Nucleus accumbens (tissue), 56 donors: ENCODE data around the gene NAA80.
"Not testable (repeated sequence)": the region's sequence is repeated elsewhere in the genome, so short reads cannot be mapped to it uniquely, and the experiment has no call there.

Experiments used
- DNase-seq, 56 donors: peaks; one replicate each; lab custom pipeline; 2025; lab: John Stamatoyannopoulos, UW

NAA80 gene

DNA sequence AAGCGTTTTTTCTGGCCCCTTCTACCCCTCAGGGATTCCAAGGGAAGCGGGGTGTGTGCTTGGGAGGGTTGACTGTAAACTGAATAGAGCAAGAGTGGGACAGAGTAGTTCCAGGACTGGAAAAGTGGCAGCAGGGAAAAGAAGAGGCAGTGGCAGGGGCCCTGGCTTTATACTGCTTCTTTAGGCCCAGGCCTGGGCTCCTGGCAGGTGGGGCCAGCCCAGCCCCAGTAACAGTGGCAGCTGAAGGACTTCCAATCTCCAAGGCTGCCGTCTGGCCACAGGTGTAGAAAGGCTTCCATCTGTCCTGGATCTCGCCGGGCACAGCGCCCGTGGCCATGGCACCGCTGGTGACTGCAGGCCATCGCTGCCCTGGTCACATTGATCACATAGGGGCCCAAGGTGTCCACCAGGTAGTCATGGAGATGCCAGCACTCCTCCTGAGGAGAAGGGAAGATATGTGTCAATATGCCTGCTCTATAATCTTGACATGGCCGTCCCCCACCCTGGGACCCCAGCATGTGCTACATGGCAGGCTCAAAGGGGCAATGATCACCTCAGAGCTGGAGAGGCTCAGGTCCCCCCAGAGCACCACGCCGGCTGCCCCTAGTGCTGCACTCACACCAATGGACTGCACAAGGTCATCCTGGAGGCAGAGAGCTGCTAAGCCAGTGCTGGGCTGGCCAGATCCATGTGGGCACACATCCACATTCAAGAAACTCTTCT lies 6.0 kb downstream of the NAA80 start:
- no peak for DNase-seq

DNA sequence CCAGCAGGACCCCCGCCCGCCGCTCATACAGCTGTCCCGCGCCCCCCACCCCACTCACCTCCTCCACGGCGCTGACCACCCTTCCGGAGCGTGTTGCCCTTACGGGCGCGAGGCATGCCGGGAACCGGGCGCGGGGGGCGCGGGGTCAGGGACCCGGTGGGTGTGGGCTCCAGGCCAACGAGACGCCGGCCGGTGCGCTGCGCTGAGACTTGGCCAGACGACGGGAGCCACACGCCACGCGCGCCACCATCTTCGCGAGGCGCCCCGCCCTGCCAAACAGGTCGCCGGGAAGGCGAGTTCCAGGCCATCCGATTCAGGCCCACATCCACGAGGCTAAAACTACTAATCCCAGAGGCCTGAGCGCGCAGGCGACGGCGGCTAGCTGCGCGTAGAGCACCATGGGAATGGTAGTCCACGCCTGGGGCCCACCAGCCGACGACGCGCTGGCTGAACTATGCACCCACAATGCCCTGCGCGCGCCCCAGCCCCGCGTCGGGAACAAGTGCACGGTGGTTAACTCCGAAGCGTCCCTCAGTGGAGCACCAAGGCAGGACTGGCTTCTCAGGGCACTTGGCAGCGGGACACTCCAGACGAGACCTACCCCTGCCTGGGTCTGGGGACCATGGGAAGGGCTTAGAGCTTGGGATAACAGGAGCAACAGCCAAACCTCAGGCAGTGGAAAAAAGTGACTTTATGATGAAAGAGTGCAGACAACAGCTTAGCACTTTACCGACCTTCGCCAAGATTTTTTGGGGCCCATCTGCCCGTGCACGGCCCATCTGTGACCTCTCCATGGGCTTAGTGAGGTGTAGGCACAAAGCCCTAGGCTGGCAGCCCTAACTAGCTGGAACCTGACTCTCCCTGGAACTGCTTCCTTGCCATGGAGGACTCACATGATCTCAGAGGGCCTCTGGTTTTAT lies 6.8 kb downstream of the NAA80 start, which contains the start of gene IFRD2:
Gene IFRD2, minus strand, starts transcription at position 271 of the 920 bp plus-strand sequence. Its CDS starts 155 bp downstream, at position 116.
- peak; percentile 86 to 99 (median 97) for DNase-seq

DNA sequence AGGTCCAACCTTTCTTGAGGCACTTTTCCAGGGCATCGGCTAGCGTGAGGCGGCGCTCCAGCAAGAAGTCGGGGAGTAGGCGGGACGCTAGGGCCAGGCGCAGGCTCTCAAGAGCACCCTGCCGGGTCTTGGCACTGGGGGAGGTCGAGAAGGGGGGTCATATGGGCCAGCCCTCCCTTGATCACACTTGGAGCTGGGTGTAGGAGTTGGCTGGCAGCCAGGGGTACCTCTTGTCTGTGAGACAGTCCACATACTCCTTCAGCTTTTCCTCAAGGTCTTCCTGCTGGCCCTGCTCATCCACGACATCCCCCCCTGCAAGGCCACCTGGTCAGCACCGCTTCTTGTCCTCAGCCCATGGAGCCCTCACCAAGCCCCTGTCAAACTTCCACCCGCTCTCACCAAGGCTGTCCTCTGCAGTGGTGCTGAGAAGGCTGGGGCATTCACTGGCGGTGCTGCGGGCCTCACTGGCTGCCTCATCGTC lies 9.0 kb downstream of the NAA80 start:
- no peak for DNase-seq

DNA sequence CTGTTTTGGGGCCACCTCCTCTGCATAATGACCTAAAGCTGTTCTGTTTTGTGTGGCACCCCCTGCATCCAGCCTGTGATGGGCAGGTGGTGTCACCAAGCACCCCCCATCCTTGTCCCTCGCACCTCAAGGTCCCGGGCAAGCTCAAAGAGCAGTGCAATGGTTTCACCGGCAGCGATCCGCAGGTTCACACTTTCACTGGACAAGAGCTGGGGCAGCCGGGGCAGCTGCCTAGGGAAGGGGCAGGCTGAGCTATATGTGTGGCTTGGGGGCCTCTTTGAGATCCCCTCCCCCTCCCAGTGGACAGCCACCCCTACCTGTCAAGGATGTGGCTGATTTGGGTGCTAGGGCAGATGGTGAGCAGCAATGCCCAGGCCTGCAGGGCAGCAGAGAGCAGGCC lies 10.1 kb downstream of the NAA80 start:
- no peak for DNase-seq

DNA sequence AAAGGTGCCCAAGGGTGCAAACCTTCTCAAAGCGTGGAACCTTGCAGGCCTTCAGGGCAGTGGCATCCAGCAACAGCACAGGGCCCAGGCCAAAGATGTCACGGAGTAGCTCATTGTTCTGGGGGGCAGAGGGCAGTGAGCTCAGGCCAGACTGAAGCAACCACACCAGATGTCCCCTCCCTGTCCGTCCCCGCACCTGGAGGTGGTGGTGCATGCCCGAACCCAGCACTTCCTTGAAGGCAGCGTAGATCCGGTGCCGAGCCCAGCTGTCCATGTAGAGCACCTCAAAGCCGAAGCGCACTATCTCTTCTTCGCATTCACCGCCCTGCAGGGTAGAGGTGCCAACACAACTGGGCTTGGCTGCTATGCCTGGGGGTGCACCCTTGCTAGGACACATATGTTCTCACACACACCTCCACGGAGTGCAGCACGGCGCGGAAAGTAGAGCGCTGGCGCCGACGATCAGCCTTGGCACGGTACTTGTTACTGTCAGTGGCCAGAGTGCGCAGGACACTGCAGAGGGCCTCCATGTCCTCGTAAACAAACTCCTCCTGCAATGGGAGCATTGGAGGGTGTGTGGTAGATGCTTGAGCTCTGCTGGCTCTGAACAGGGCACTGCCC lies 10.7 kb downstream of the NAA80 start:
- no peak for DNase-seq

DNA sequence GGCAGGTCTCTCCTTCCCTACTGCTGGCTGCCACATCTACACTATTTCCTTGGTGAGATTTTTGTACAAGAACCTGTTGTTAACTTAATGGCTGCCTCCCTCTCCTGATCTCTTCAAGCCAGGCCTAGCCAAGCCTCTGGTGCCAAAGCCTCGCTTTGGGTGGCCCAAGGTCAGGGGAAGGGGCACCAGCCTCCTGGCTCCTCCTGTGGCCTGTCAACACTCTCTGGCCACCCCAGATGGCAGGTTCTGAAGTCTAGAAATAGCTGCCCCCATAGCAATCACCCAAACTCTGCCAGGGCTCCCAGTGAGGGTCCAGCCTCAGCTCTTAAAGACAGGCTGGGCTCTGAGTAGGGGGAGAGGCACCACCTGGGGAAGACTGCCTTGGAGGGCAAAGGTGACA lies 11.9 kb downstream of the NAA80 start:
- DNase-seq, result no peak

DNA sequence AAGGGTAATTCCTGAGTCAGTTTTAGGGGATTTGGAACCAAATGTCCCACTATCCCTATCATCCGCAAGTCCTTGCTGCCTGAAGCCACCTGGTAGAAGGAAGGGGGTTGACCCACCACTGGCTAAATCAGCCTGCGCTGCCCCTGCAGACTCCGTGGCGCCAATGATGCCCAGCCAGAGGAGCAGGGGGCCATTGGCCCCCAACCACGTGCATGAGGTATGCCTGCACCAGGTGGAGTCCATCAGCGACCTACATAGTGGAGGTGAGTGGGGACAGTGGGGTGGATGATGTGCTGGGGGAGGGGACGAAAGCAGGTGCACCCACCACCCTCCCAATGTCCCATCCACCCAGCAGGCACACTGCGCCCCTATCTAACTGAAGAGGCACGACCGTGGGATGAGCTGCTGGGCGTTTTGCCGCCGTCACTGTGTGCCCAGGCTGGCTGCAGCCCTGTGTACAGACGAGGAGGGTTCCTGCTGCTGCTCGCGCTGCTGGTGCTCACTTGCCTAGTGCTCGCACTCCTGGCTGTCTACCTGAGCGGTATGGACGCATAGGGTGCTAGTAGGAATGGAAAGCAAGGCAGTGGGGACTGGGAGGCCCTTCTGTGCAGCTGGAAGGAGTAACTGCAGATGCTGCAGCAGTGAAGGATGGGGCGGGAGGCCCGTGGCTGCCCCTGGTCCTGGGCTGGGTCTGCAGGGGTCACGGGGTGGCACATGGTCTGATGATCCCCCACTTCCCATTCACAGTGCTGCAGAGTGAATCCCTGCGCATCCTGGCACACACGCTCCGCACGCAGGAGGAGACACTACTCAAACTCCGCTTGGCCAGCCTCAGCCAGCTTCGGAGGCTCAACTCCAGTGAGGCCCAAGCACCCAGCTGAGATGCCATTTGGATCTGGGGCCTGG lies 12.6 kb downstream of the NAA80 start:
- no peak for DNase-seq

DNA sequence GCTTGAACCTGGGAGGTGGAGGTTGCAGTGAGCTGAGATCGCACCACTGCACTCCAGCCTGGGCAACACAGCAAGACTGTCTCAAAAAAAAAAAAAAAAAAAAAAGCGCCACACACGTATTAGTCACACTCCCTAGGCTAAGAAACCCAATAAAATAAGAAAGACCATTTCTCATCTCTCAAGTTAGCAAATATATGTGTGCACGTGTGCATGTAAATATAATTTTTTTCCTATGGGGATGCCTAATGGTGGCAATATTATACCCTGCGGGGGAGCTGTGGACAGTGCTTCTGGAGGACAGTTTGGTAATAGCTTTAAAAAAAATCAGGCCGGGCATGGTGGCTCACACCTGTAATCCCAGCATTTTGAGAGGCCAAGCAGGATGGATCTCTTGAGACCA lies 15.1 kb downstream of the NAA80 start:
- DNase-seq, result not testable (repeated sequence)

DNA sequence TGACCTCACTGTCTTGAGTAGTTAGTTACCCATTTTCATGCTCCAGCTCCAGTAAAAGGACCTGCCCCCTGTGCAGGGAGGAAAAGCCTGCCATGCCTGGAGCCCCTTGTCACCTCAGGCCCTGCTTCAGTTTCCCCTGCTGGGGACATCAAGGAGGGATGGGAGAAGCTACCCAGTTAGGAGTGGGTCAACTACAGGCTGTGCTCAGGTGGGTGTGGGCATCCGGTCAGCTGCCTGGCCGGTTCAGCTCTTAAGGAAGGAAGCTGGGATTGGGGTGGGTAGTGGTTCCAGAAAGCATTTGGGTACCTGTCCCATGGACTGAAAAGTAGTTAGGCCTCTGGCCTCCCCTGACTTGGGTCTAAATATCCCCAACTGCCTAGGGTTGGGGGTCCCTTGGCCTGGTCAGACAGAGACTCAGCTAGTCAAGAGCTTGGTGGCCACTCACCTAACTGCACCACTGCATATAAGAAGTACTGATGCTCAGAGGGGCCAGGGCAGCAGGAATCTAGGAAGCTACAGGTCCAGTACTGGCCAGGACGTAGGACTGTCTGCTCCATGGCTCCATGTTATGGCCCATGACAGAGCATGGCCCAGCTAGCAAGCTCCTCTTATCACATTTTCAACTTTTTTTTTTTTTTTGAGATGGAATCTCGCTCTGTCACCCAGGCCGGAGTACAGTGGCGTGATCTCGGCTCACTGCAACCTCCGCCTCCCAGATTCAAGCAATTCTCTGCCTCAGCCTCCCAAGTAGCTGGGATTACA lies 19.8 kb downstream of the NAA80 start:
- DNase-seq, result no peak

DNA sequence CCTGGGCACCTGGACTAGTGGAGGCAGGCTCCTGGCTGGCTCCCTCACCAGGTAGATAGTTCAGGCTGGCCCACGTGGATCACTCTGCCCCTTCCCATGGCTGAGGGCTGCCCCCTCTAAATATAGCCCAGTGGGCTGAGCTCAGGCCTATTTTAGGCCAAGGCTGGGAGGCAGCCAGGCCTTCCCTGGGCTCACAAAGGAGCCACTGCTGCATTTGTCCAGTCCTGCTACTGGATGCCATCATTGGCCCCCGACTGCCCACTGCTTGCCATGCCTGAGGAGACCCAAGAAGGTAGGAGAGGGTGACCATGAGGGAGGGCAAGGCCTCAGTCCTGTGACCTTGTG lies 20.4 kb downstream of the NAA80 start, which contains the start of gene LSMEM2:
Gene LSMEM2, plus strand, starts transcription at position 208 of the 345 bp plus-strand sequence. Its CDS starts 27 bp downstream, at position 235.
- DNase-seq, result peak in 14 of 56 donors; percentile 27 to 77 (median 58)

DNA sequence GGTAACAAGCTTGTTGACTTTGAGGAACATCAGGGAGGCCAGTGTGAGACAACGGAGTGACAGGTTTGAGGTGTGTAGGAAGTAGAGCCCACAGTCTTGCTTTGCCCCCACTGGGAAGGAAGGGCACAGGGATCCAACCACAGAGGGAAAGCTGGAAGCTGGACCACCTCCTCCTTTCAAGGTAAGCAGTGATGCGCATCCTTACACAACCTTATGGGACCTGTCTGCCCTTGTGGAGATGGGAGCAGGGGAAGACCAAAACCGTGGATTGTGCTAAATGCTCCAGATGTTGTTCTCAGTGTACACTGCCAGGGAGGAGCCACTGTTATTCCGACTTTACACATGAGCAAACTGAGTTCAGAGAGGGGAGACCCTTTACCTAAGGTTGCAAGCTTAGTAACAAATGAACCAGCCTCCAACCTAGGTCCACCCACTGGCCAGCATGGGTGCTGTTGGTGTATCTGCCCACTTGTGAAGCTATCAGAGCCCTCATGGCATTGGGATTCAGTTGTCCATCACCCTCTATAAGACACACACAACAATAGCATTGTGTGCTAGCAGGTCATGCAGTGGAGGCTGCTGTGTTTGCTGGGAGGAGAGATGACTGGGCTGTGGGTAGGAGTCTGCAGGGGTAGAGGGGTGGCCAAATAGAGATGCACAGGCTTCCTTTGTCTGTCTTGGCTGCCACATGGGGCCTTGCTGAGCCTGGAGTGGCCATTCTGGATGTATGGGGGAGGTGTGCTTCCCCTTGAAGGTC lies 20.9 kb downstream of the NAA80 start:
- DNase-seq, result peak in 26 of 56 donors; percentile 17 to 77 (median 50)

DNA sequence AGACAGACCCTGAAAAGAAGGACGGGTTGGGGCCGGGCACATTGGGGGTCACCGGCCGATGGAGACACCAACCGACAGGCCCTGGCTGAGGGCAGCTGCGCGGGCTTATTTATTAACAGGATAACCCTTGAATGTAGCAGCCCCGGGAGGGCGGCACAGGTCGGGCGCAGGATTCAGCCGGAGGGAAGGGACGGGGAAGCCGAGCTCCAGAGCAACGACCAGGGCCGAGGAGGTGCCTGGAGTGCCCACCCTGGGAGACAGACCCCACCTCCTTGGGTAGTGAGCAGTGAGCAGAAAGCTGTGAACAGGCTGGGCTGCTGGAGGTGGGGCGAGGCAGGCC lies 22.5 kb downstream of the NAA80 start:
- no peak for DNase-seq

DNA sequence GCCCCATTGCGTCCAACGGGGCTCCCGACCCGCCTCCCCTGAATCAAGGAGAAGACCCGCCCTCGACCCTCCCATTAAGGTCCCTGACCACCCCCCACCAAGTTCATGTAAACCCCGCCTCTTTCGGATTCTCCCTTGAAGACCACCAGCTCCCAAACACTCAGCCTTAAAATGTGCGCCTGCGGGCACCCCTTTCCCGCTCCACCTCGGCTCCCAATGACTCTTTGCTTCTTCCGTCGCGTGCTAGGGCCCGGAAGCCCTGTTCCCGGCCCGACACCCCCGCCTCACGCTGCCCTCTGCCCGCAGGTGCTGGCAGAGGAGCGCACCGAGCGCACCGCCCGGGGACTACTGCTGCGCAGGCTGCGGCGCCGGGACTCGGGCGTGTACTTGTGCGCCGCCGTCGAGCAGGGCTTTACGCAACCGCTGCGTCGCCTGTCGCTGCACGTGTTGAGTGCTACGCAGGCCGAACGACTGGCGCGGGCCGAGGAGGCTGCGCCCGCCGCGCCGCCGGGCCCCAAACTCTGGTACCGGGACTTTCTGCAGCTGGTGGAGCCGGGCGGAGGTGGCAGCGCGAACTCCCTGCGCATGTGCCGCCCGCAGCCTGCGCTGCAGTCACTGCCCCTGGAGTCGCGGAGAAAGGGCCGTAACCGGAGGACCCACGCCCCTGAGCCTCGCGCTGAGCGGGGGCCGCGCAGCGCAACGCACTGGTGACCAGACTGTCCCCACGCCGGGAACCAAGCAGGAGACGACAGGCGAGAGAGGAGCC lies 23.0 kb downstream of the NAA80 start:
- no peak for DNase-seq

DNA sequence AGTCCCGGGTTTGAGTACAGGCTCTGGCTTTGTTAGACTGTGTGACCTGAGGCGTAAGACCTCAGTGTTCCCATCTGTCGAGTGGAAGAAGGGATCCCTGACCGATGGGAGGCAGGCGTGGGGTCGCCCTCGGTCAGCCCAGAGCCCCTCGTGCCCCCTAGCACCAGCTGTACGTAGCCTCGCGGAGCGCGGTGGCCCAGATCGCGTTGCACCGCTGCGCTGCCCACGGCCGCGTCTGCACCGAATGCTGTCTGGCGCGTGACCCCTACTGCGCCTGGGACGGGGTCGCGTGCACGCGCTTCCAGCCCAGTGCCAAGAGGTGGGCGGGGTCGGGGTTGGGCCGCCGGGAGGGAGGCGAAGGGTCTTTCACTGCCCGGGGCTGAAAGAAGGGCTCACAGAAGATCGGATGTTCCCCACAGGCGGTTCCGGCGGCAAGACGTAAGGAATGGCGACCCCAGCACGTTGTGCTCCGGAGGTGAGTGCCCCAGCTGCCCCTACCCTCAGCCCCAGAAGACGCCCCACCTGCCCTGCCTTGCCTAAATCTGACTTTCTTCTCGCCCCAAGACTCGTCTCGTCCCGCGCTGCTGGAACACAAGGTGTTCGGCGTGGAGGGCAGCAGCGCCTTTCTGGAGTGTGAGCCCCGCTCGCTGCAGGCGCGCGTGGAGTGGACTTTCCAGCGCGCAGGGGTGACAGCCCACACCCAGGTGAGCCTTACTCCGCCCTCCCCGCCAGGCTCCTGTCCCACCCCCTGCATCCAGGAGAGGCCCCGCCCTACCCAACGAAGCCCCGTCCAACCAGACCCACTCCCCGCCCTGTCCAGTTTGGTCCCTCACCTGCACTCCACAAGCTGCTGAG lies 23.8 kb downstream of the NAA80 start:
- no peak for DNase-seq

DNA sequence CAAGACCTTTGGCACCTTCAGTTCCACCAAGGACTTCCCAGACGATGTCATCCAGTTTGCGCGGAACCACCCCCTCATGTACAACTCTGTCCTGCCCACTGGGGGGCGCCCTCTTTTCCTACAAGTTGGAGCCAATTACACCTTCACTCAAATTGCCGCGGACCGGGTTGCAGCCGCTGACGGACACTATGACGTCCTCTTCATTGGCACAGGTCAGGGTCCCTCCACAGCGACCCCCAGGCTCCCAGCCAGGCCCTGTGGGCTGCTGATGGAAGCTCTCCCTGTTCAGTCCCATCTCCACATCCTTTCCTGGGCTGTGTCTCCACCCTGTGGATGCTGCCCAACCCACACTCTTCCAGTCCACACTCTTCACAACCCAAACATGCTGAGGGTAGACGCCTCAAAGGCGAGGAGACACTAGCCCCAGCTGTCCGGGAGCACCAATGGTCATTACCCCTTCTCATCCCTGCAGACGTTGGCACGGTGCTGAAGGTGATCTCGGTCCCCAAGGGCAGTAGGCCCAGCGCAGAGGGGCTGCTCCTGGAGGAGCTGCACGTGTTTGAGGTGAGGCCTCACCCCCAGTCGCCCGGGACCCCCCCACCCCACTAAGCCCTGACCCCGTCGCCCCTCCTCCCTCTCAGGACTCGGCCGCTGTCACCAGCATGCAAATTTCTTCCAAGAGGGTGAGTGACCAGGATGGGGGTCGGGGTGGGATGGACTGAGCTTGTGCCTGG lies 24.7 kb downstream of the NAA80 start:
- peak in 26 of 56 donors; percentile 10 to 66 (median 33) for DNase-seq

DNA sequence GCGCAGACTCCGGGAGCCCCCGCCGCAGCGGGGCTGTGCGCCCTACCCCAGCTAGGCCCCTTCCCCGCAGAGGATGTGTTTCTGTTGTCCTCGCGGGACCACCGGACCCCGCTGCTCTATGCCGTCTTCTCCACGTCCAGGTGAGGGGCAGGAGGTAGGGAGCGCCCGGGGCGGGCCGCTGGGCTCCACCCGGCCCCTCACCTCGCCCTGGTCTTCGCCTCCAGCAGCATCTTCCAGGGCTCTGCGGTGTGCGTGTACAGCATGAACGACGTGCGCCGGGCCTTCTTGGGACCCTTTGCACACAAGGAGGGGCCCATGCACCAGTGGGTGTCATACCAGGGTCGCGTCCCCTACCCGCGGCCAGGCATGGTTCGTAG lies 25.5 kb downstream of the NAA80 start:
- no peak for DNase-seq
